ENCODE data around the gene SLC45A3.
"Not testable (repeated sequence)": the region's sequence is repeated elsewhere in the genome, so short reads cannot be mapped to it uniquely, and the experiment has no call there.

SLC45A3 gene, protein sequence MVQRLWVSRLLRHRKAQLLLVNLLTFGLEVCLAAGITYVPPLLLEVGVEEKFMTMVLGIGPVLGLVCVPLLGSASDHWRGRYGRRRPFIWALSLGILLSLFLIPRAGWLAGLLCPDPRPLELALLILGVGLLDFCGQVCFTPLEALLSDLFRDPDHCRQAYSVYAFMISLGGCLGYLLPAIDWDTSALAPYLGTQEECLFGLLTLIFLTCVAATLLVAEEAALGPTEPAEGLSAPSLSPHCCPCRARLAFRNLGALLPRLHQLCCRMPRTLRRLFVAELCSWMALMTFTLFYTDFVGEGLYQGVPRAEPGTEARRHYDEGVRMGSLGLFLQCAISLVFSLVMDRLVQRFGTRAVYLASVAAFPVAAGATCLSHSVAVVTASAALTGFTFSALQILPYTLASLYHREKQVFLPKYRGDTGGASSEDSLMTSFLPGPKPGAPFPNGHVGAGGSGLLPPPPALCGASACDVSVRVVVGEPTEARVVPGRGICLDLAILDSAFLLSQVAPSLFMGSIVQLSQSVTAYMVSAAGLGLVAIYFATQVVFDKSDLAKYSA

GRCh38 chr1:205680073-205680851, at the start of gene SLC45A3:
TSS of gene SLC45A3 (minus strand) at chr1:205680509. CDS start at chr1:205664656, 15,853 bp downstream.
- peak within 1 kb of the TSS; percentile 59 for H3K4me3 ChIP-seq (ENCODE audit: low read length)
- TF ChIP-seq, protein P1, sequence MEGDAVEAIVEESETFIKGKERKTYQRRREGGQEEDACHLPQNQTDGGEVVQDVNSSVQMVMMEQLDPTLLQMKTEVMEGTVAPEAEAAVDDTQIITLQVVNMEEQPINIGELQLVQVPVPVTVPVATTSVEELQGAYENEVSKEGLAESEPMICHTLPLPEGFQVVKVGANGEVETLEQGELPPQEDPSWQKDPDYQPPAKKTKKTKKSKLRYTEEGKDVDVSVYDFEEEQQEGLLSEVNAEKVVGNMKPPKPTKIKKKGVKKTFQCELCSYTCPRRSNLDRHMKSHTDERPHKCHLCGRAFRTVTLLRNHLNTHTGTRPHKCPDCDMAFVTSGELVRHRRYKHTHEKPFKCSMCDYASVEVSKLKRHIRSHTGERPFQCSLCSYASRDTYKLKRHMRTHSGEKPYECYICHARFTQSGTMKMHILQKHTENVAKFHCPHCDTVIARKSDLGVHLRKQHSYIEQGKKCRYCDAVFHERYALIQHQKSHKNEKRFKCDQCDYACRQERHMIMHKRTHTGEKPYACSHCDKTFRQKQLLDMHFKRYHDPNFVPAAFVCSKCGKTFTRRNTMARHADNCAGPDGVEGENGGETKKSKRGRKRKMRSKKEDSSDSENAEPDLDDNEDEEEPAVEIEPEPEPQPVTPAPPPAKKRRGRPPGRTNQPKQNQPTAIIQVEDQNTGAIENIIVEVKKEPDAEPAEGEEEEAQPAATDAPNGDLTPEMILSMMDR (conservative IDR thresholded peaks at IDR 0.05; ENCODE audit: low read length) = no peak
- no peak for DNase-seq (ENCODE audit: low read depth)

DNA sequence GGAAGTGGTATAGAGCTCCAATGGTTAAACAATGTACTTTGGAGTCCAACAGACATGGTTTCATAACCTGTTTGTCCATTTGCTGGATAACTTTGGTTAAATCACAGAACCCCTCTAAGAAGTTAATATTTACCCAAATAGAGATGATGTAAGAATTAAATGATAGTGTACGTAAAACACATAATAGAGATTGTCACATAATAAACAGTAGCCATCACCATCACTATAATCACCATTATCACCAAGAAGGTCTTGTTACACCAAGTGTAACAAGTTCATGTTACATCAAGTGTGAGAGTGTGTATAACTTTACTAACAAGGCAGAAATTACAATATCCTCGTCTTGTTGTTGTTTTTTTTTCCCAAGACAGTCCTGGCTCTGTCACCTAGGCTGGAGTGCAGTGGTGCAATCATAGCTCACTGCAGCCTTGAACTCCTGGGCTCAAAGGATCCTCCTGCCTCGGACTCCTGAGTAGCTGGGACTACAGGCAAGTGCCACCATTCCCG, 46.4 kb upstream of the SLC45A3 start:
- TF ChIP-seq, protein P1 (conservative IDR thresholded peaks at IDR 0.05; ENCODE audit: low read length) = no peak
- H3K4me3 ChIP-seq (ENCODE audit: low read length) = no peak overlapping the region
- DNase-seq (ENCODE audit: low read depth) = no peak

DNA sequence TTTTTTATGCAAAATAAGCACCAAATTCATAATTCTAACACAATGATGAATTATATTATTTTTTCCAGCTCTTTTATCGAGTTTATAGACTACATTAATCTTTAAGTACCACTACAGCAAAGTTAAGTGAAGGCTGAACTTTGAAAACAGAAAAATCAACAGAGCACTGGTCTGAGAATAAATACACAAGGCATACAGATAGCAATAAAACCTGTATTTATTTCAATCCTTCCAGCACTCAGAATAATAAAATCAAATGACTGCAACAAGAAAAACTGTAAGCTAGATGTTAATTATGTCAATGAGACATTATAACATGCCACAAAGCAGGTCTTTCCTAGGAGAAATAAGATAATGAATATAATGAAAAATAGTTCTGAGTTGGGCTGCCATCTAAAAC, 45.2 kb upstream of the SLC45A3 start:
- DNase-seq (ENCODE audit: low read depth) = no peak
- TF ChIP-seq, protein P1 (conservative IDR thresholded peaks at IDR 0.05; ENCODE audit: low read length) = no peak
- no peak overlapping the region for H3K4me3 ChIP-seq (ENCODE audit: low read length)

DNA sequence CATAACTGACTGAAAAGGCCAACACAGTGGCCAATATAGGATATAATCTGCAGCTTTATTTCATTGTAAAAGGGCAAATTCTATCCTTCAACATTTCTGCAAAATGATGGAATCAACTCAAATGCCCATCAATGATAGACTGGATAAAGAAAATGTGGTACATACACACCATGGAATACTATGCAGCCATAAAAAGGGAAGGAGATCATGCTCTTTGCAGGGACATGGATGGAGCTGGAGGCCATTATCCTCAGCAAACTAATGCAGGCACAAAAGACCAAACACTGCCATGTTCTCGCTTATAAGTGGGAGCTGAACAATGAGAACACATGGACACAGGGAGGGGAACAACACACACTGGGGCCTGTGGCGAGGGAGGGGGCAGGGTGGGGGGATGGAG, 40.4 kb upstream of the SLC45A3 start:
- H3K4me3 ChIP-seq (ENCODE audit: low read length); DNase-seq (ENCODE audit: low read depth): not testable (repeated sequence)

DNA sequence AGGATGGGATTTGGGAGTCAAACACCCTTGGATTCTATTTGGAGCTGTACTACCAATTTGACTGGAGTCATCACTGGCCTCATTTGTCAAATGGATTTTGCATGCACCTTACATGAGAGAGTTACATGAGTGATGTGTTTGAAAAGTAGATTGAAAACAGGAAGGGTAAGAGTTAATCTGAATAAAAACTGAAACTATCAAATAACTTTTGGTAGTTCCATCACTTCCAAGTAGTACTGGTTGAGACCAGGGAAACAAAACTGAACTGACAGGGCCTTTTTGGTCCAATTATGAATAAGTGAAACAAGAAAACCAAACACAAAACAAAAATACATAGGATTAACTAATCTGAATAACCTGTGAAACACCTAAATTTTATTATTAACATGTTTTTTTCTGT, 39.5 kb upstream of the SLC45A3 start:
- no peak overlapping the region for H3K4me3 ChIP-seq (ENCODE audit: low read length)
- TF ChIP-seq, protein P1 (conservative IDR thresholded peaks at IDR 0.05; ENCODE audit: low read length) = no peak
- DNase-seq (ENCODE audit: low read depth) = no peak

DNA sequence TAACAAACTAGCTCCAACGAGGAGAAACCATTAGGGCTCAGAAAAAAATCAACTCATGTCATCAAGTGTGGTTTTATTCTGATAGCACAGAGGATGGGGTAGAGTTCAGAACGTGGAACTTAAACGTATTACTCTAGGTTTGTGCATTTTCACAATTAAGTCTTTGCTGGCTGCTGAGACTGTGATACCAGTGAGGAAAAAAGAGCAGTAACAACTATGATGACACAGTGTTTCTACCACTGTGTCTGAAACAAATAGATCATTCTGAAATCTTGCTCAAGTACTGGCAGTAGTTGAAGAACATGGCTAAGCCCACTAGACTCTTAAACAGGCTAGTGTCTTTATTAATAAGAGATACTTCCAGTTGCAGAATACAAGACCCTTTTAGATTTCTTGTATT, 38.7 kb upstream of the SLC45A3 start:
- DNase-seq (ENCODE audit: low read depth) = no peak
- H3K4me3 ChIP-seq (ENCODE audit: low read length) = no peak overlapping the region
- TF ChIP-seq, protein P1 (conservative IDR thresholded peaks at IDR 0.05; ENCODE audit: low read length) = no peak

- no peak for DNase-seq (ENCODE audit: low read depth)
- no peak overlapping the region for H3K4me3 ChIP-seq (ENCODE audit: low read length)
- TF ChIP-seq, protein P1 (conservative IDR thresholded peaks at IDR 0.05; ENCODE audit: low read length) = no peak
These were observed 36.2 kb upstream of the SLC45A3 start for GRCh38 chr1:205716371-205717132.
